GM21367 (cell line): ENCODE results near the gene BICC1.

Source experiments
- ATAC-seq: cut with Tn5 transposase; IDR thresholded peaks from one replicate; pipeline ENCODE4 v1.9.1; 2021; ENCODE audit not compliant: unreplicated experiment

The BICC1 gene

DNA sequence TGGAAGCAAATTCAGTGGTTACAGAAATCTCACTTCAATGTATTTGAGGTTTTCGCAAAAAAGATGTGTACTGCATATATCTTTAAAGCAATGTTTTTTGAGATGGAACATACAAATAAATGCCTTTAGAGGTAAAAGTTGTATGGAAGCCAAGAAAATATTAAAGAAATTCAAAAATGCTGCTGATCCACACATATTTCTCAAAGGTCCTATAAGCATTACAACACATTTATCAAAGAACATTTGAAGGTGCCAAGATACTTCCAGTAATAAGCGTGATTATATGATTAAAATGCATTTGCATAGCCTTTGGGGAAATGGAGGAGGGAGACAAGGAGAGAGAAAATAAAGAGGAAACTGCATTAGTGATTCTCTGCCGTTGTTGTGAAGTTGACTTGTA, 260.1 kb downstream of the BICC1 start:
- no peak for ATAC-seq

DNA sequence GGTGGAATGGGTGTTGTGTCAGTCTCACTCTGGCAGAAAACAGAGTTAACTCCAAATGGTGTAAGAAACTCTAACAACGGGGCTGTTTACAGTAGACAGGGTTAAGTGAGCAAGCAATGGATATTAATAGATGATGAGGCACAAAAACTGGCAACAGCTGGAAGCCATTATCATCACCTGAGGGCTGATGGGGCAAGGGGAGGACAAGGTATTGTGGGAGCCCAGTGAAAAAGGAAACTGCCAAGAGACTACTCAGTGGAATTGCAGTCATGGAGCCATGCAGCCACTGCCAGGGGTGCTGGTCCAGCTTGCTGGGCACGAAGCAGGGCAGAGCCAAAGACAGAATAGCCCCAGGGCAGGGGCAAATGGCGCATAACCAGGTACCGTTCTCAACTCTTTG, 260.7 kb downstream of the BICC1 start:
- ATAC-seq, result no peak

GRCh38 chr10:58773944-58774343, 261.3 kb downstream of the BICC1 start:
- ATAC-seq, result no peak

GRCh38 chr10:58775960-58776567, 263.4 kb downstream of the BICC1 start:
- ATAC-seq, result no peak

- ATAC-seq, result no peak
Measured at GRCh38 chr10:58776568-58777318, 264.1 kb downstream of the BICC1 start.

- ATAC-seq, result no peak
Measured at GRCh38 chr10:58778966-58779365, 266.3 kb downstream of the BICC1 start.

GRCh38 chr10:58779594-58779993, 266.9 kb downstream of the BICC1 start:
- no peak for ATAC-seq

- ATAC-seq, result no peak
Measured at GRCh38 chr10:58780476-58780875, 267.8 kb downstream of the BICC1 start.

GRCh38 chr10:58781873-58782488, 269.3 kb downstream of the BICC1 start:
- ATAC-seq, result no peak

DNA sequence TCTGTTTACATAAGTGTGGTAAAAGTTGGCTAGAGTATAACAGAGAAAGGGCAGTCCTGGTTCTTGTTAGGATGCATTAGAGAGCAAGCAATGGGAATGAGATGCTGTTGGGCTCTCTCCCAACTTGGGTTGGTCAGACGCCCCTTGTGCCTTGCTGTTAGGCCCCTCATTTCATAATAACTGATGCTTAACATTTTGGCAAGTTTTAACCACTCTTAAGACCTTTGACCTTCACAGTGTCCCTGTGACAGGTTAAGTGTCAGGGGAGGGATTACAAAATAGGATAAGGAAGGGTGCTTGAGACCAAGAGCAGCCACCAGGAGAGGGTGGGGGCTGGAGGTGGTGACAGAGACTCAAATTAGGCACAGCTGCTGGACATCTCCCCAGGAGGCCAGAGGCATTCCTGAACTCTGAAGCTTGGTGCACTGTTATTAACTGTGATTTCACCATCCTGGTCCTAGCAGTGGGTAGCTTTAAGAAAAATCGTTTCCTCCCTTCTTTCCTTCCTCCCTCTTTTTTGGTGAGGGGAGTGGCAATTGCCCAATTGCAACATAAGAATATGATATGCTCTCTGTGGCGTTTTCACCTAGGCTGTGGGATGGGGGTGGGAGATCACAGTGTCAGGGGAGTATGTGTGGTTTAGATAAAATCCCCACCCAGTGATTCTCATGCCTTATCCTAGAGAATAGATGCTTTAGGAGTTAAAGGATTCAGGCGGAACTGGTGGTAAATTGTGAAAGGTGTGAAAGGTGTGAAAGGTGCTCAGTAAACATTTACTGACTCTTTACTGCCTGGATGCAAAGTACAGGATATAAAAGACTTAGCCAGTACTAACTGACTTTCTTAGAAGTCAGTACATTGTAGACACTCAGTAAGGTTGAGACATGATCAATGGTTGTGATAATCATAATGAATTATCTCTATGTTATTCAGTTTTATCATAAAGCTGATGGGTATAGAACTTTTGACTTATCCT, 270.5 kb downstream of the BICC1 start:
- no peak for ATAC-seq

DNA sequence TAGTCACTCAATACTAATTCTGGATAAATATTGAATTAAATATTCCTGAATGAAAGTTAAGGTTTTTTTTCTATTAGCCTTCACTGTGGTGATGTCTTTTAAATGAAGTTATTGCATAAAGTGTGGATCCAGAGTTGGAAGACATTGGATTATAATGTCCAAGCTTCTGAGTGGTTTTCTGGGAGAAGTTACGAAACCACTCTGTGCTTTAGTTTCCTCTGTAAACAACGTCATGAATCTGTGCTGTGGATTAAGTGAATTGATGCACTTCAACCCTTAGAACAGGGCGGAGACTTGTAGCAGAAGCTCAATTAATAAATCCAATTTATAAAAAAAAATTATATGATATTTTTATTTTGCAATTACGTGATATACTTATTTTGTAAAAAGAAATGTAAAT, 271.7 kb downstream of the BICC1 start:
- ATAC-seq, result no peak

DNA sequence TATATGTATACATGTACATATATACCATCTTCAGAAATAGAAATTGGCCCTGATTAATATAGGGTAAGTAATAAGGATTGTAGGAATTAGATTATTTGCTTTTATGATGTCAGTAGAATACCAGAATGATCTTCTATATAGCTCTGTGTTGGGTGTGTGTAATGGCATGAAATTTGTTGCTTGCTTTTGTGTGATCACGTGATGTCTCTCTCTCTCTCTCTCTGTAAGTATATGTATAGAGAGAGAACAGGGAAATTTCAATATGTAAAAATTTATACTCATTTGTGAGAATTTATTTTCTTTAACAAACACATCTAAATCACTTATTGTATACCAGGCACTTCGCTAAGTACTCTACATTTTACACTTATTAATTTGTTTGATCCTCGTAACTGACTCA, 272.7 kb downstream of the BICC1 start:
- no peak for ATAC-seq

DNA sequence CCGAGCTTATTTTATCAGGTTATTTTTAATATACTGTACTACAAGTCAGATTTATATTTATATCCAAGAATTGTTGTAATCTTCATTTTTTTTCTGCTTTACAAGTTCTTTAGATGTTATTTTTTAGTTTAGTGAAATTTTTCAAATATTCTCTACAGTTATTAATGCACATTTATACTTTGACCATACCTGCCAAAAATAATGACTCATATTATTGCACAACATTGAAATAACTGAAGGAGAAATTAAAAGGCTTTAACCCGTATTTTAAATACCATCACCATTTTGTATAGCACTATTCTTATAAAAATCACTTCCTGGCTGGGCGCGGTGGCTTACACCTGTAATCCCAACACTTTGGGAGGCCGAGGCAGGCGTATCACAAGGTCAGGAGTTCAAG, 278.5 kb downstream of the BICC1 start:
- ATAC-seq, result no peak

DNA sequence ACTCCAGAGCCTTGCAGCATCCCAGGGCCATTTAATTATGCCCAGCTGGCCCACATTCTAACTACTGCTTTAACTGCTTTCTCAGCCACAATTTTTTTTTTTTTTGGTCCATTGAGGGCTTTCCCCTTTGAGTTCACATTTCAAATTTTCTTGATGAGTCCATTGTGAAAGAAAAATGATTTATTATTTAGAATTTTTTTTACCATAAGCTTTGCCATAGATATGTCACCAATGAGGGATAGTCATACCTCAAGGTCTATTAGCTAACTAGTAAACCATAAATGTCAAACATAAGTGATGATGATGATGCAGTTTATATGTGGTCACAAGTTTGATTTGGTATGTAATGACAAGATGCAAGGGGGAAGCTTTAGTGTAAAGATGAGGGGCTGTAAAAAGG, 282.9 kb downstream of the BICC1 start:
- no peak for ATAC-seq

- ATAC-seq, result no peak
Measured at GRCh38 chr10:58796242-58796641, 283.6 kb downstream of the BICC1 start.

GRCh38 chr10:58796824-58797223, 284.2 kb downstream of the BICC1 start:
- no peak for ATAC-seq

GRCh38 chr10:58797356-58797755, 284.7 kb downstream of the BICC1 start:
- ATAC-seq, result no peak

DNA sequence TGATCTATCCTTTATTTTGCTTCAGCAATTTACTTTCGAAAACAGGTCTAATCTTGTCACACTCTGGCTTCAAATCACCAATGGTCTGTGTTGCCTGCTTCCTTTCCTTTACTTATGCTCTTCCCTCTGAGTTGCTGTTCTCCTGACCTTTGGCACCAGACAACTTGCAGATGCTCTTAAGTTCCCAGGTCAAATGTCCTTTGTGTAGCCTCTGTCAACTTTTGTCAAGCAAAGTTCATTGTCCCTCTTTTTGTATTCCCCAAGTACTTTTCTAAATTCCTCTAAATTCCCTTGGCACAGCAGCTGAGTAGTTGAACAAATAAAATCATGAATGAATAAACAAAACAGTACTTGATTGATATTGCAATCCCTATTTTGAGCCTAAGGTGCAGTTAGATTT, 289.4 kb downstream of the BICC1 start:
- ATAC-seq, result no peak

DNA sequence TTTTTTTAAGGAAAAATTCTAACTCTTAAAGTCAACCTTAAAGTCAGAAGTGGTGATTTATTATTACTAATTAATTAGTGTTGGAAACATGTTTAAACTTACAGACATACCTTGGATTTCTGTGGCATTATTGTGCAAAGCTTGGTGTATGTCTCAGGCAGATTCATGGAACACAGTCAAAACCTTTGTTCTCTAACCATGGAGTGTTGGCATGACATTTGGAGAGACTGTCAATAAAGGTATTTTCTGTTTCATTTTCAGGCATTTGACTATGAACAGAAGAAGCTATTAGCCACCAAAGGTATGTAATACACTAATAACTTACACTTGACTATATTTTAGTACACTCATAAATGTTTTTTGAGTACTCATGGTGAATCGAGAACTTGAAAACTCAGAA, 293.7 kb downstream of the BICC1 start:
- no peak for ATAC-seq

DNA sequence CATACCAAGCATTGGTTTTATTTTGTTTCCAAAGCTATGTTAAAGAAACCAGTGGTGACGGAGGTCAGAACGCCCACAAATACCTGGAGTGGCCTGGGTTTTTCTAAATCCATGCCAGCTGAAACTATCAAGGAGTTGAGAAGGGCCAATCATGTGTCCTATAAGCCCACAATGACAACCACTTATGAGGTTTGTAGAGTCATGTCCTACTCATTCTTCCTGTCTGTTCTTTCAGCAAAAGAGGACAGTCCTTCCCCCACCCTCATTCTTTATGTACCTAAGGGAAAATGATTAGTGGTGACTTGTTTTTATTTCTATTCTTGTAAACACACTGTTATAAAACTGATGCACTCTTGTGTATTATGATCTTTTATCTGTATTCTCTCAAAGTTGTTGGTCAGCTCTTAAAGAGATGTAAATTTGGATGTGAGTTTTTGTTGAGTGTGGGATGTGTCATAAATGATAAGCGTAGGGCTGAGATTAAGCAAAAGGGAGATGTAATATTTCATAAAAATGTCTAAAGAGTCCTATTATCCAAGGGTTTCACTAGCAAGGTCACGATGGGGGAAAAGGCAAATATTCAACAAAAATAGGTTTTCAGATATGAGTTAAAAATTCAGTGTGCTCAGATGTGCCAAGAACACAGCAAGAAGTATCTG, 294.4 kb downstream of the BICC1 start:
- no peak for ATAC-seq

DNA sequence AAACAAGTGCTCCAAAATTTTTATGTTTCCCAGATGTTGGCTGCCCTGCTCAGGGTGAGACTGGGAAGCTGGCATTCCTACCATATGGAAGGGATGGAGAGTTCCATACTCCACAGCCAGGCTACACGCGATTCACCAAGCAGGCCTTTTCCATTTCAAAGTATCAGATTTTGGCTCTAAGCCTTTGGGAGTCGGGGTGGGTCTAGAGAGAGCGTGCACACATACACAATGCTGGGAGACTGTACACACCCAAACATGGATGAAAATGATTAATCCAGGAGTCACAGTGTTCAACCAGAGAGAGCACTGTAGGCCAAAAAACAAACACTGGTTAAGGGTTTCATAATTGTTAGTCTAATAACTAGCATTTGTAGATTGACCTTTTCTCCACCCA, 295.0 kb downstream of the BICC1 start:
- no peak for ATAC-seq
